Body of pancreas (tissue), 4 donors: Measurements from ENCODE around the gene SLC26A9. TPM values are rescaled to one million over a fixed set of nuclear protein-coding genes. Genes with fewer than 3 reads are reported as not detected.

Experiments
- ATAC-seq: fragments of 150-250 bp; one replicate; pipeline ENCODE4 v1.9.1; 2016
- DNase-seq, 4 donors: peaks; one replicate each; pipeline ENCODE4 v3.0.0-alpha.2; 2019
- H3K27ac ChIP-seq, 4 donors: fragments of 200-600 bp; sonication (generic); 1 replicate in 3 of 4; 2 replicates in 1 of 4; pipeline versions ENCODE4 v1.5.1 to v1.6.1; 2016 to 2019; ENCODE audit warnings: mild to moderate bottlenecking in 1 of 4, mixed read lengths in 1 of 4, moderate library complexity in 1 of 4
- H3K27me3 ChIP-seq, 2 donors: fragments of 200-600 bp; sonication (generic); one replicate each; pipeline ENCODE4 v1.6.0; 2016; ENCODE audit warnings: mild to moderate bottlenecking in 1 of 2
- H3K36me3 ChIP-seq, 2 donors: fragments of 200-600 bp; sonication (generic); replicated peaks in 1 of 2; 2 replicates each; pipeline ENCODE4 v1.5.1; 2016; ENCODE audit warnings: low read depth in 2 of 2; ENCODE audit not compliant: insufficient read depth in 1 of 2
- H3K4me1 ChIP-seq: fragments of 200-600 bp; sonication (generic); one replicate; pipeline ENCODE4 v1.6.0; 2016
- H3K4me3 ChIP-seq, 2 donors: fragments of 200-600 bp; sonication (generic); 1 replicate in 1 of 2; 2 replicates in 1 of 2; pipeline ENCODE4 v1.5.1; 2016 to 2019
- H3K9me3 ChIP-seq, 3 donors: fragments of 200-600 bp; sonication (generic); 1 replicate in 2 of 3; 2 replicates in 1 of 3; pipeline ENCODE4 v1.5.1; 2016
- POLR2A ChIP-seq, 3 donors: fragments of 450-650 bp; IDR thresholded peaks; one replicate each; pipeline ENCODE4 v1.6.1; 2016; ENCODE audit warnings: antibody characterized with exemption in 3 of 3, mild to moderate bottlenecking in 2 of 3
- WGBS, 2 donors: methylation state at CpG; one replicate each; pipeline ENCODE4 v1.1.5; 2017; 5-methylcytosine and 5-hydroxymethylcytosine counted together
- intact Hi-C: fragments of 100-400 bp; cut with DNase I; formaldehyde crosslinking; loops from one replicate; pipeline ENCODE4 v1.15.1; 2023
- total RNA-seq, 2 donors: library from RNA; depleted of rRNA; stranded (reverse); fragments of >200 nt; gene quantifications; one replicate each; pipeline ENCODE4 v1.1.0, GENCODE V29; 2016
- TF ChIP-seq, protein P1 (sequence below), 7 experiments: fragments of 450-650 bp in 4 of 7; fragments of 200-600 bp in 3 of 7; sonication (generic) in 3 of 7; IDR thresholded peaks; one replicate each; pipeline ENCODE4 v1.5.1; 2016 to 2019; ENCODE audit warnings: antibody characterized with exemption in 7 of 7

Gene SLC26A9
- total RNA-seq, 2 donors from 2014 or later: 0.78 to 1.6 TPM

DNA sequence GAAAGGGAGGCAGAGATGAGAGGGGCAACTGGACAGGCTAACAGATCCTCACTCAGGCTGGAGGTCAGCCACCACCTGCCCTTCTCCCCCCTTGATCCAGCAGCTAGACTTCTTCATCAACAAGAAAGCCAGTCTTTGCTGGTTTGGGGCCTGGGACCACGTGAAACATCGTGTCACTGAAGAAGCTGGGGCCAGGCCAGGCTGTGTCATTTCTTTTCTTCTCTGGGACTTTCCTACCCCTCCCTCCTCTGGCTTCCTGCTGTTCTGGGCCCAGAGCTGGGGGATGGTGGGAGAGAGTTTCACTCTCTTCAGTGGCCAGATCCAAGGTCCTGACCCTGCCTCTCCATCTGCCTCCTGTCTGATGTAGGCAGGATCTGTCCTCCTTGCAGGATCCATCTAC lies 18.1 kb upstream of the SLC26A9 start:
- peak; percentile 53 for ATAC-seq
- DNase-seq: peak in 2 of 4 donors; percentile 22 to 32
- Histone ChIP-seq H3K36me3 (no peaks in the 10 kb centered on the region), H3K27me3 (no peaks in the 10 kb centered on the region), H3K9me3 (no peaks in the 10 kb centered on the region), H3K27ac (peak overlapping the region in 2 of 4 donors; percentile 45 to 58), H3K4me1 (peaks cover 14% of the 10 kb centered on the region), H3K4me3 (no peak overlapping the region)
- intact Hi-C loops: loop anchor here (5.0 kb wide), 1 partner anchor 34 kb away; no protein-coding TSS in a partner anchor
- WGBS, 2 donors: 42 to 68% methylated on average over 2 of the region's 2 CpGs
- TF ChIP-seq POLR2A (IDR thresholded peaks at IDR 0.05): no peak
- TF ChIP-seq, protein P1, sequence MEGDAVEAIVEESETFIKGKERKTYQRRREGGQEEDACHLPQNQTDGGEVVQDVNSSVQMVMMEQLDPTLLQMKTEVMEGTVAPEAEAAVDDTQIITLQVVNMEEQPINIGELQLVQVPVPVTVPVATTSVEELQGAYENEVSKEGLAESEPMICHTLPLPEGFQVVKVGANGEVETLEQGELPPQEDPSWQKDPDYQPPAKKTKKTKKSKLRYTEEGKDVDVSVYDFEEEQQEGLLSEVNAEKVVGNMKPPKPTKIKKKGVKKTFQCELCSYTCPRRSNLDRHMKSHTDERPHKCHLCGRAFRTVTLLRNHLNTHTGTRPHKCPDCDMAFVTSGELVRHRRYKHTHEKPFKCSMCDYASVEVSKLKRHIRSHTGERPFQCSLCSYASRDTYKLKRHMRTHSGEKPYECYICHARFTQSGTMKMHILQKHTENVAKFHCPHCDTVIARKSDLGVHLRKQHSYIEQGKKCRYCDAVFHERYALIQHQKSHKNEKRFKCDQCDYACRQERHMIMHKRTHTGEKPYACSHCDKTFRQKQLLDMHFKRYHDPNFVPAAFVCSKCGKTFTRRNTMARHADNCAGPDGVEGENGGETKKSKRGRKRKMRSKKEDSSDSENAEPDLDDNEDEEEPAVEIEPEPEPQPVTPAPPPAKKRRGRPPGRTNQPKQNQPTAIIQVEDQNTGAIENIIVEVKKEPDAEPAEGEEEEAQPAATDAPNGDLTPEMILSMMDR (IDR thresholded peaks at IDR 0.05): no peak

- H3K27me3 ChIP-seq: no peaks in the 10 kb centered on the region
- no peaks in the 10 kb centered on the region for H3K36me3 ChIP-seq
- no peak for ATAC-seq
- H3K4me3 ChIP-seq: no peak overlapping the region
- intact Hi-C loops: loop anchor here (5.0 kb wide), 1 partner anchor 32 kb away; no protein-coding TSS in a partner anchor
- WGBS, 2 donors: 64 to 71% methylated on average over 2 to 4 of the region's 4 CpGs
- no peaks in the 10 kb centered on the region for H3K9me3 ChIP-seq
- peaks cover 22% of the 10 kb centered on the region for H3K4me1 ChIP-seq
- TF ChIP-seq, protein P1 (IDR thresholded peaks at IDR 0.05): no peak
- no peak for TF ChIP-seq POLR2A (IDR thresholded peaks at IDR 0.05)
- no peak overlapping the region for H3K27ac ChIP-seq
- DNase-seq: no peak
These were observed 16.5 kb upstream of the SLC26A9 start for GRCh38 chr1:205959789-205960188.

GRCh38 chr1:205955499-205955898 lies 12.2 kb upstream of the SLC26A9 start:
- no peak for DNase-seq
- WGBS, 2 donors: 74 to 75% methylated on average over 1 of the region's 1 CpG
- no peak overlapping the region for H3K4me3 ChIP-seq
- H3K36me3 ChIP-seq: no peaks in the 10 kb centered on the region
- no peak for ATAC-seq
- peaks cover 28% of the 10 kb centered on the region for H3K4me1 ChIP-seq
- no peaks in the 10 kb centered on the region for H3K9me3 ChIP-seq
- intact Hi-C loops: no loop called here
- H3K27ac ChIP-seq: peak overlapping the region in 1 of 4 donors; percentile 53
- TF ChIP-seq, protein P1 (IDR thresholded peaks at IDR 0.05): no peak
- no peak for TF ChIP-seq POLR2A (IDR thresholded peaks at IDR 0.05)
- no peaks in the 10 kb centered on the region for H3K27me3 ChIP-seq

- no peaks in the 10 kb centered on the region for H3K27me3 ChIP-seq
These were observed 11.7 kb upstream of the SLC26A9 start for GRCh38 chr1:205954819-205955404.

More at GRCh38 chr1:205954819-205955404, 11.7 kb upstream of the SLC26A9 start:
- Histone ChIP-seq H3K9me3 (no peaks in the 10 kb centered on the region), H3K27ac (peak overlapping the region in 3 of 4 donors; percentile 45 to 53 (median 49)), H3K4me1 (peaks cover 34% of the 10 kb centered on the region), H3K36me3 (no peaks in the 10 kb centered on the region), H3K4me3 (no peak overlapping the region)
- TF ChIP-seq POLR2A (IDR thresholded peaks at IDR 0.05): no peak
- TF ChIP-seq, protein P1 (IDR thresholded peaks at IDR 0.05): no peak
- peak; percentile 69 for ATAC-seq
- peak in 3 of 4 donors; percentile 45 to 60 (median 60) for DNase-seq
- WGBS, 2 donors: 35 to 38% methylated on average over 8 to 11 of the region's 11 CpGs
- intact Hi-C loops: no loop called here
